NCI-H1092 treated with DMSO at 0.1 percent for 48 hours (cell line): ENCODE measurements around the gene CD22.
"Not testable (repeated sequence)": the region's sequence is repeated elsewhere in the genome, so short reads cannot be mapped to it uniquely, and the experiment has no call there.

ENCODE experiments used
- DNase-seq: peaks from one replicate; lab custom pipeline; 2025; lab: John Stamatoyannopoulos, UW

Gene CD22

GRCh38 chr19:35359395-35359794, 30.4 kb downstream of the CD22 start:
- not testable (repeated sequence) for DNase-seq

- not testable (repeated sequence) for DNase-seq
Measured at GRCh38 chr19:35360081-35360480, 31.1 kb downstream of the CD22 start.

- DNase-seq: no peak
Measured at GRCh38 chr19:35360880-35361420, 32.0 kb downstream of the CD22 start.

- DNase-seq: no peak
Measured at GRCh38 chr19:35362261-35363000, 33.4 kb downstream of the CD22 start.

GRCh38 chr19:35363001-35363590, 34.1 kb downstream of the CD22 start:
- DNase-seq: no peak

- DNase-seq: no peak
Measured at GRCh38 chr19:35363711-35364425, 34.9 kb downstream of the CD22 start.

GRCh38 chr19:35365303-35365702, 36.3 kb downstream of the CD22 start:
- no peak for DNase-seq

- no peak for DNase-seq
Measured at GRCh38 chr19:35368378-35368777, 39.4 kb downstream of the CD22 start.

- DNase-seq: no peak
Measured at GRCh38 chr19:35369522-35369921, 40.5 kb downstream of the CD22 start.

GRCh38 chr19:35370722-35371121, 41.7 kb downstream of the CD22 start, which contains the start of gene GPR42:
Gene GPR42, plus strand, starts transcription at chr19:35371068. Its CDS starts 292 bp downstream, at chr19:35371360.
- no peak for DNase-seq

GRCh38 chr19:35373492-35373891, 44.5 kb downstream of the CD22 start:
- no peak for DNase-seq

- not testable (repeated sequence) for DNase-seq
Measured at GRCh38 chr19:35374031-35374430, 45.0 kb downstream of the CD22 start.

- no peak for DNase-seq
Measured at GRCh38 chr19:35375505-35376307, 46.7 kb downstream of the CD22 start.

- DNase-seq: no peak
Measured at GRCh38 chr19:35377656-35378055, 48.7 kb downstream of the CD22 start.

GRCh38 chr19:35378356-35378755, 49.4 kb downstream of the CD22 start:
- DNase-seq: no peak

GRCh38 chr19:35379545-35379944, 50.6 kb downstream of the CD22 start:
- not testable (repeated sequence) for DNase-seq

- DNase-seq: no peak
Measured at GRCh38 chr19:35379992-35380391, 51.0 kb downstream of the CD22 start.

GRCh38 chr19:35380450-35381124, 51.6 kb downstream of the CD22 start:
- DNase-seq: no peak

- no peak for DNase-seq
Measured at GRCh38 chr19:35381318-35381717, 52.3 kb downstream of the CD22 start.

- no peak for DNase-seq
Measured at GRCh38 chr19:35381926-35382325, 52.9 kb downstream of the CD22 start.

GRCh38 chr19:35383536-35383935, 54.5 kb downstream of the CD22 start:
- DNase-seq: no peak
